Stimulated activated CD8-positive, alpha-beta memory T cell treated with anti-CD3 and anti-CD28 coated beads, Interleukin-7, amount 100 ng/mL, for 48 hours (primary cell): ENCODE results near the gene SAFB.

ENCODE experiments used
- DNase-seq, 2 donors: peaks; one replicate each; pipeline ENCODE4 v3.0.0-alpha.2; 2020; ENCODE audit warnings: low read depth in 1 of 2; ENCODE audit errors: extremely low read depth in 1 of 2

Gene SAFB

GRCh38 chr19:5624741-5625278 lies 1.9 kb downstream of the SAFB start:
- no peak for DNase-seq

GRCh38 chr19:5625641-5626040 lies 2.8 kb downstream of the SAFB start:
- DNase-seq, result no peak

- peak in 1 of 2 donors; percentile 49 for DNase-seq
Measured at GRCh38 chr19:5627395-5627904, 4.6 kb downstream of the SAFB start.

- DNase-seq, result no peak
Measured at GRCh38 chr19:5628461-5628860, 5.6 kb downstream of the SAFB start.

GRCh38 chr19:5628919-5629481 lies 6.1 kb downstream of the SAFB start:
- no peak for DNase-seq

- no peak for DNase-seq
Measured at GRCh38 chr19:5631567-5632240, 8.8 kb downstream of the SAFB start.

GRCh38 chr19:5632241-5632612 lies 9.3 kb downstream of the SAFB start:
- DNase-seq, result no peak

GRCh38 chr19:5632657-5633056 lies 9.8 kb downstream of the SAFB start:
- no peak for DNase-seq

GRCh38 chr19:5635427-5635826 lies 12.5 kb downstream of the SAFB start:
- DNase-seq, result no peak

- no peak for DNase-seq
Measured at GRCh38 chr19:5637971-5638370, 15.1 kb downstream of the SAFB start.

- DNase-seq, result no peak
Measured at GRCh38 chr19:5641171-5641570, 18.3 kb downstream of the SAFB start.

- no peak for DNase-seq
Measured at GRCh38 chr19:5642204-5642603, 19.3 kb downstream of the SAFB start.

- no peak for DNase-seq
Measured at GRCh38 chr19:5643060-5643459, 20.2 kb downstream of the SAFB start.

GRCh38 chr19:5644037-5644436 lies 21.2 kb downstream of the SAFB start:
- DNase-seq, result no peak

GRCh38 chr19:5645409-5645808 lies 22.5 kb downstream of the SAFB start:
- no peak for DNase-seq

- no peak for DNase-seq
Measured at GRCh38 chr19:5646703-5647102, 23.8 kb downstream of the SAFB start.

- no peak for DNase-seq
Measured at GRCh38 chr19:5648464-5648863, 25.6 kb downstream of the SAFB start.

- DNase-seq, result no peak
Measured at GRCh38 chr19:5651361-5651760, 28.5 kb downstream of the SAFB start.

- no peak for DNase-seq
Measured at GRCh38 chr19:5652261-5652660, 29.4 kb downstream of the SAFB start.

GRCh38 chr19:5654931-5655330 lies 32.0 kb downstream of the SAFB start:
- no peak for DNase-seq

- no peak for DNase-seq
Measured at GRCh38 chr19:5655412-5655811, 32.5 kb downstream of the SAFB start.

GRCh38 chr19:5661483-5661882 lies 38.6 kb downstream of the SAFB start:
- DNase-seq, result no peak
